Urothelium cell line (cell line): Measurements from ENCODE around the gene ENOX1.

Source experiments
- DNase-seq: peaks from one replicate; pipeline ENCODE4 v3.0.0; 2011; ENCODE audit warnings: low spot score, mixed read lengths
- FAIRE-seq: peaks from 2 replicates; lab custom pipeline; 2011; peaks lifted over from hg19 to GRCh38; lab: Jason Lieb, UNC

Gene ENOX1

DNA sequence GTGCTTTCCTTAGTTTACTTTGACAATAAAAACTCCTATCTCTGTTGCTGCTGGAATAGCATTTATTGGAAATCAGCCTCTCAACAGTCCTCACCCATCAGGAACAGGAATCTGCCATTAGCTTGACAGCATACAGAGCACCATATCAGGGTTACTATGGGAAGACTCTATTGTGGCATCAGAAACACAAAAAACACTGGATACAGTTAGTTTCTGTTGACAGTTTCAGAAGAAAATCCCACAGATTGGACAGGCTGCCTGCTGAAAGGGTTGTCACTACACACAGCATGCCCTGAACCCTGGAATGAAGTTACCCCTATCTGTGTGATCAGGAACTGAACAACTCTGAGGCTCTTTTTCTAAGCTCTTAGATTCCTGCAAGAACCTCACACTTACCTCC, 172.7 kb downstream of the ENOX1 start:
- DNase-seq (no peak), FAIRE-seq (no peak)

DNA sequence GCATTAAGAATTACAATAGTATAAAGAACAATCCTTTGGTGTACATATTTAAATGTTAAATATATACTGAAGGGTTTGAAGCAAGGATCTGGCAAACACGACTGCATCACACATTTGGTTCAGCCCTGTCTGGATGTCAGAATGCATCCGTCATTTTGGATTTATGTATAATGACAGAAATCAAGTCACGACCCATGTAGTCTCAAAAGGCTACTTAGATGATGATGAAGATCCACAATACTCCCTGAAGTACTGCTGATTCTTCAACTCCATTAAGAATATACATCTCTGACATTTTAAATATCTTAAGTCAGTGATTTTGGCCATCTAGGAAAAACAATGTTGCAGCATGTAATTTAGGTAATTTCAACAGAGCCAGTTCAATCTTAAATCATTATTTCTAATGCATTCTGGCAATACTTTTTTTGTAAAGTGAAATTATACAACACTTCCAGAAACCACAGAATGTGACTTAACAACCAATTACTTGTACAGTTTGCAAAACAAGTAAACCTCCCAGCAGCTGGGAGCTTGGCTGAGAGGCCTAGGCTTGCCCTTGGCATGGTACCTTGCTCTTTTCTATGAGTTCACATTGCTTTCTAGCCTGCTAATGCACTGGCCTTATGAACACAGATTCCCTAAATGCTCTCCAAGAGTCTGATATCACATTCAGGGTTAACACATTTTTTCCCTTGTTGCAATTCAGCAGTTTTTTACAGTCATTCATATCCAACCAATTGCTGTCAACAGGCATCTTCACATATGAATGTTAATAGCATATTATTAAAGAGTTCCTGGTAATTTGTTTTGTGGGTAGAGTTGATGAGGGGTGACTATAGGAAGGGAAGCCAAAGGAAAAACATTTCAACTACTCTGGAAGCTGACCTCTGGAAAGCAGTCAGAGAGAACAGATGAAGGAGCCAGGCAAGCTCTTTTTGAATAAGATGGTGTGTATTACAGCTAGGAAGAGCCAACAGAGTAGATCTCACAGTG, 175.2 kb downstream of the ENOX1 start:
- FAIRE-seq (no peak), DNase-seq (no peak)

DNA sequence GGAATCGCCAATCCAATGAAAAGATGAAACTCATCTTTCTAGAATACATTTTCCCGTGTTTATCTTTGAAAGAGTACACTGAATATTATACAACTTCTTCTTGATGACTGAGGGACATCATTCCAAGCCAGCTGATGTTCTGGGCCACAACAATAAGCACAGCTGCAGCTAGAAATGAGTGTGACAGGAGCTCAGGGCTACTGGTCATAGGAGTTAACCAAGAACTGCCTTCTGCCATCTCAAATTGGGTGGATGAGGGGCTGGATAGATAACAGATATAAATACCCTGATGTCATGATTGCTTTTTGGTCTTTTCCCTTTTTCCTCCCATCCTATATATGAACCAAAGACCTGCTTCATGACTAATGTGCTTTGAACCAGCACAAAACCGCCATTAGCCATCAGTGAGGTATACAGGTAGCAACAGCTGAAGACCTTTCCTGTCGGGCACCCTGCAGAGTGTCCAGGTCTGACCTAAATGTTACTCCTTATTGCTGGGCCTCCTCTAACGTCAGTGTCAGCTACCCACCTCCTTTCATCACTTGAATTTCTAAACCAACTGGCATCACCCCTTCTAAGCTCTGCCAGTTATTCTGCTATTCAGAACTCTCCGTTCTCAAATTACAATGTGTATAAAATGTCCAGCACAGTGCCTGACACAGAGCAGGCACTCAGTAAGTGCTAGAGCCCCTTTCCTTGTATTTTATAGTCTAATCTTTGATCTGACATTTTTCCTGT, 178.2 kb downstream of the ENOX1 start:
- FAIRE-seq (no peak), DNase-seq (no peak)

DNA sequence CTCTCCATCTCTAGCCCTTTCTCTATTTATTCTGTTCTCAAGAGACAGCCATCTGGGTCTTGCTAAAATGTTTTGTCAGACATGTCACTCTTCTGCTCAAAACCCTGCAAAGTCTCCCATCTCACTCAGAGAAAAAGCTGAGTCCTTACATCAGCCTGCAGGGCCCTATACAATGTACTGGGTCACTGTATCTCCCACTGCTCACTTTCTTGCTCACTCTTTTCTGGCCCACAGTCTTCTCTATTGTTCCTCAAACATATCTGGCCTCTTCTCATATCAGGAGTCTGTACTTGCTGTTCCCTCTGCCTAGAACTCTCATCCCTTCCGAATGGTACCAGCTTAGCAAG, 189.2 kb downstream of the ENOX1 start:
- FAIRE-seq = no peak
- DNase-seq = no peak

DNA sequence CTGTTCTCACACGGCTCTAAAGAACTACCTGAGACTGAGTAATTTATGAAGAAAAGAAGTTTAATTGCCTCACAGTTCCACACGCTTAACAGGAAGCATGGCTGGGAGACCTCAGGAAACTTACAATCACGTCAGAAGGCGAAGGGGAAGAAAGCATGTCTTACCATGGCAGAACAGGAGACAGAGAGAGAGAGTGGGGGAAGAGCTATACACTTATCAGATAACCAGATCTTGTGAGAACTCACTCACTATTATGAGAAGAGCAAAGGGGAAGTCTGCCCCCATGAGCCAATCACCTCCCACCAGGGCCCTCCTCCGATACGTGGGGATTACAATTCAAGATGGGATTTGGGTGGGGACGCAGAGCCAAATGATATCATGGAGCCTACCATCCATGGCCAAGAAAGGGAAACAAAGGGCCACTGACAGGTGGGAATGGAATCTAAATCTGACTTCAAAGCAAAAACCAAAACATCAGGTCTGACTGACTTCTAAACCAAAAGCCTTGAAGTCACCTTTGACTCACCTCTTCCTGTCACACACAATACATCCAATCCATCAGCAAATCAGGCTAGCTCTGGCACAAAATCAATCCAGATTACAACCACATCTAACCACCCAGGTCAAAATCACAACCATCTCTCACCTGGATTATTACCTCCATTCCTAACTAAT, 189.7 kb downstream of the ENOX1 start:
- no peak for DNase-seq
- no peak for FAIRE-seq

DNA sequence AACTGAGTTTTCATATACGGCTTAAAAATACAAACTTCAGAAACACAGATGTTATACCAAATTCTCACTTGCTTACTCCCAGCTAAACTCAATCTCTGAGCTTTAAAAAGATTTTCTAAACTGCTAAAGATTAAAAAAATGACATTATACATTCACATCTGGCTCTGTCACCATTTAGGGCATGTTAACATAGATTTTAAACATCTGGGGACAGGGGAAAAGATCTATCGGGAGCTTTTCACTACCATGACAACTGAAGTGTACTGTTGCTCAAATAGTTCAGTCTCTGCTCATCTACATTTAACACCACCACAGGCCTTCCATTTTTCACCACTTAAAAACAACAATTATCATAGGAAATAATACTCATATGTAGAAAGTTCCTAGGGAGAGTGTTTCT, 190.8 kb downstream of the ENOX1 start:
- no peak for DNase-seq
- no peak for FAIRE-seq

DNA sequence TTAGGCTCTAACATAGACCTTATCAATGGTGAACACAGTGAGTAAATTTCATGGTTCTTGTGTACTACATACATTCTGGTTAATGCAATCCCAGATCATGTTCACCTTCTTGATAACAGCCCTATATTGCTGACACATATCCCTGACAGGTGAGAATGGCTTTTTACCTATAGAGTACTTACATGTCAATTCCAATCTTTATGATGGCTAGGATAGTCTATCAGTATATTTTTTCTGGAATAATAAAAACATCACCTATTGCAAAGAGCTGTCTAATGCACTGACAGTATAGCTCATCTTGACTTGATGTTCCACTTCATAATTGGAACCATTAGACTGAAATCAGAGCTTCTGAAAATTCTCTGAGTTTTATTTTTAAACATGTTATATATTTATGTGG, 199.4 kb downstream of the ENOX1 start:
- FAIRE-seq = no peak
- no peak for DNase-seq

DNA sequence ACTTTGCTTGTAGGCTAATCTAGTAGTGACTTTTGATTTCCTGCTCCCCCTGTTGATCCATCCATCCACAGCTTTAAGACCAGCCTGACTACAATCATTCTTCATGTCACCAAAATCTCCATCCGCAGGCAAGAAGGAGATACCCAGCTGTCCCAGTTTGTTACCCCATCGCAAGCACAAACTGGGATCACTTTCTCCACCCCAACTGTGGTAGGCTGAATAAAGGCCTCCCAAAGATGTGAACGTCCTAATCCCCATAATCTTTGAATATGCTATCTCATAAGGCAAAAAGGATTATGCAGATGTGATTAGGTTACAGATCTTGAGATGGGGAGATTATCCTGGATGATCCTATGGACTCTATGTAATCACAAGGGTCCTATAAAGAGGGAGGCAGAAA, 202.0 kb downstream of the ENOX1 start:
- FAIRE-seq (no peak), DNase-seq (no peak)

DNA sequence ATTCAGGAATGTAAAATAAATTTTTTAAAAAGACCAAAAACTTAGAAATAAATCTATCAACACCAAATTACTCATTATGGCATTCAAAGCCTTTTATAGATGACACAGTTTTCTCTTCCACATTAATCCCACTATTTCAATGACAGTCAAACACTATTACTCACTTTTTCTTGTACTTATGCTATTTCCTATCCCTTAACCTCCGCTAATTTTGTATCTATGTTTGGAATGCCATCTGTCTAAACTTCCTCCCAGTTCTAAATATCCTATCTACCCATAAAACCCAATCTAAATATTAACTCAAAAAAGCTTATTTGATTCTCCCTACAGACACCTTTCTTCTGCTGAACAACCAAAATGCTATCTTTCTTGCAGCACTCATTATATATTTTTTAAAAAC, 203.5 kb downstream of the ENOX1 start:
- DNase-seq = no peak
- FAIRE-seq = no peak

DNA sequence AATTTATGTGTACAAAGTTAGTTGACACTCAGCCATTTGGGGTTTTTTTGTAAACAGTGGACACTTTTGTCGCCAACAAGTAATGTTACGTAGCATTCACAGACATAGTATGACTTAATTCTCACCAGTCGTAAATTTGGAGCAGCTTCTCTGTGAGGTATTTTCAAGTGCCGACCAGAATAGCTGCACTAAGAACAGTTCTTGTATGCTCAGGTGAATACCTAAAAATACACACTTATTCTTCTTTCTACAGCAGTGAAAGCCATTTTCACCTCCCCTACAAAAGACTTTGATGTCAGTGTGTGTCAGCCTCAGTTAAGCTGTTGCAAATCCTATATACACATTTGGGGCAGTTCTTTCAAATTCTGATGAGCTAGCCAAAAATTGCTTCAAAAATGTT, 206.5 kb downstream of the ENOX1 start:
- DNase-seq (no peak), FAIRE-seq (no peak)

DNA sequence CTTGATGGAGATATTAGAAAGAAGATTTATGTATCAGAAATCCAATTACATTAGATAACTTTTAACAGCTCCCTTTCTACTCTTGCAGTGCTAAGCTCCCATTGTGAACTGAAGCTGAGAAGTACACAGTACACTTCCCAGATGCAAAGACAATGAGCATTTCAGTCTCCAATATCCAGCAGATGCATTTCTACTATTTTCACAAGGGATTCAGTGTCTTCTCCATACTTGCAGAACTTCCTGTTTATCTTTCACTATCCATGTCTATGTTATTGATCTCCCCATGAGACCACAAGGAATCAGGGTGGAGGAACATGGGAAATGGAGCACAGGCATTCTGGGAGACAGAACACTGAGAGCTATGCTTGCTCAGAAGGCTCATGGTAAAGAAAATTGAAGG, 207.5 kb downstream of the ENOX1 start:
- FAIRE-seq (no peak), DNase-seq (no peak)

DNA sequence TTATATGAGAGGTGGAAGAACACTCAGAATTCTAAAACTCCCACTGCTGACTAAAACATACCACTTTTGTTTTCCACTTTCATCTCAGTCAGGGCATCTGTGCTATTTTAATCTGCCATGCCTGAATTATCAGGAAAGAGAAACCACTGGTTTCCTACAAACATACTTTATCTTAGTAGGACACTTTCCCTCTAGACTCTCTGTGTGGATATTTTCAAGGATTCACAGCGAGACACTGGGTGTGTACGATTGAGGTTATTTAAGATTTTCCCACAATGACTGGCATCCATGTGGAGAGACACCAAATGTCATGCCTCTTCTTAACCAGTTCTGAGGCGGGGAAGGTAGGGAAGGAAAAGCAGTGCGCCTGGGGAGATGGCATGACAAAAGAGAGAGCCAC, 212.2 kb downstream of the ENOX1 start:
- DNase-seq (no peak), FAIRE-seq (no peak)

DNA sequence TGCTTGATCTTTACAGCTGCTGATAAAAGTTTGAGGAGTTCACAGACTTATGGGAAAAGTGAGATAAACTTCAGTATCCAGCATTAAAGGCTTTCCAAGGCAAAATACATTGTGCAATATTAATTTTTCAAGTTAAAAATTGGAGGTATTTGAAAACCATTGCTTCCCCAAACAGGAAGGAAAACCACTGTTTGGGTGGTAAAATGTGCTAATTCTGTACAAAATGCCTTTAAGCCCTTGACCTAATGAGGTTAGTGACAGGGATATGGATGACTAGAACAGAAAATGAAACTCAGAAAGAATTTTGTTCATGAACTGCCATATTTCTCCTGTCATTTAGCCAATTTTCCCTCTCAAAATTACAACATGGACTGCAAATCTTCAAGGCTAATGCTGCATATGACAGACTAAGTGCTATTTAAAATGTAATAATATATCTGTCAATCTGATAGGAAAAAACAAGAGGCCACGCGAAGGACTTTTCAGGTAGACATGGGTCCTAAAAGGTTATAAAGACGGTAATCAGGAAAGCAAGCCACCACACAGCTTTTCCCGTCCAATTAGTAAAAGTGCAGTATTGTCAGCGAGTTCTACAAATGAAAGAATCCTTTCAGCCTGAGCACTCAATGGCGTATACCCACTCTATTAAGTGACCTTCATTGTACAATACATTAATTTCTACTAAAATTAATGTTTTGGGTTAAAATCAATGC, 212.8 kb downstream of the ENOX1 start:
- DNase-seq (no peak), FAIRE-seq (no peak)

DNA sequence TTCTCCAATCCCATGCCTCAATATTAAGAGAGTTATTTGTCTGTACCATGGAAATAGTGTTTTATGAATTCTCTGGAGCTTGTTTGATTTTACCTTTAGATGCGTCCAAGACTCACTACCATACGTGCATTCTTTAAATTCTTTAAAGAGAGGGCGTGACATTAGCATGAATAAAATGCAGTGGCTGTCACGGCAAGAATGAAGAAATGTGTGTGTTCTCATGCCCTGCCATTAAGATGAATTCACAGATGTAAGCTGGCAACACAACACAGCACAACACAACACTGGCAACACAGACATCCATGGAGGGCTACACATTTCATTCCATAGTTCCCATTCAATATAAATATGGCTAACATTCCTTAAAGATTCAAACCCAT, 213.4 kb downstream of the ENOX1 start:
- DNase-seq (peak; percentile 10), FAIRE-seq (no peak)

DNA sequence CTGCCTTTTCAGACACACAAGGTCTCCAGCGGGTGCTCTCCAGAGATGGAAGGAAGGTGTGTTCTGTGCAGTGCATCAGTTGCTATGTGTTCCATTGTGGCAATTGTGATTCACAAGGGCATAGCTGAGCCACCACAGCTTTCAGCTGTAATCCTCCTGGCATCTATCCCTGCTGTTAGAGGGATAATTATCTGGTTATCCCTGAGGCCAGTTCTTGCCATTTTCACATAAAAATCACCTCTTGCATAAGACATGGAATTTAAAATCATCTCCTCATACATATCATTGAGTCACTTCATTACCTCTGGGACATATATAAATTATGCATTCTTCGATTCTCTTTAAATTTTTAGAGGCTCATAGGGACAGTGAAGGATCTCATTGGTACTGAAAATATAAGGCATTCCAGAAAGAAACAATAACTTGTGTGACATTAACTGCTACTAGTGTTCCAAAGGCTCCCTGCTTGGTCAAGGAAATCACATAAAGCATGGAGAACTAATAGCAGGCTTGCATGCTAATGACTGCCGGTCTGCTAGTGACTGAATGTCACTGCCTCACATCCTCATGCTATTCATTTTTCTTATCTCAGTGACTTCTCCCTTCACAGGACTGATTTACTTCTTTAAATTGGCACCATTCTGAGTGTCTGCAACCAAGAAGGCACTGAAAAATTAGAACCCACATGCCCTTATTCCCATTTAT, 214.0 kb downstream of the ENOX1 start:
- FAIRE-seq (no peak), DNase-seq (peak; percentile 5)

DNA sequence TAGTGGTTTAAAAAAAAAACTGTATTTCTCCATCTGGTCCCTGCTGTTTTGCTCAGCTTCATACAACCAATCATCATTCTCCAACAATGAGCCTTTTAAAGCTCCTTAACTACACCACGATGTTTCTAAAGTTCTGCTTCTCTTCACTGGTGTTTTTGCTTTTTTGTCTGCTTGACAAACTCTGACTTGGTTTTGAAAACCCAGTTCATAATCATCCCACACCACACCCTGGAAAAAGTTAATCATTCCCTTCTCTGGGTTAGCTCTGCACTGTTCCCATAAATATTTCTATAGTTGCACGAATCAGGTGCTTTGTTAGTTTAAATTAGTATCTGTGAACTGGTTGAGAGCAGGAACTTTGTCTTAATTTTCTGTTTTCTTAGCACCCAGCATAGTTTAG, 217.1 kb downstream of the ENOX1 start:
- DNase-seq (no peak), FAIRE-seq (no peak)

DNA sequence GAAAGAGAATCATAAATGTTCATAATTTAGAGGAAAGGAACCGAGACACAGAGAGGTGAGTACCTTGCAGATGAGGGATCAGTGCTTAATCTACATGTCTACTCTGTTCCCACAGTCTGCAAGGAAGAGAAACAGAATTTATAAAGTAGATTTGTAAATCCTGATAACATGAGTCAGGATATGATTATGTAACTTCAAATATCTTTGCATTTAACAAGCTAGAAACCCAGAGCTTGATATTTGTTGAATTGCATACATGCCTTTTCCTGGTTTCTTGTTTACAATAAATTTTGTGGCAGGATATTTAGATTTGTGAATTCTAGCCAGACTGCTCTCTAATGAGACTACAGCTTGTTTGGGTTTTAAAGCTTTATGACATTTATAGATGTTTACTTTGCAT, 219.2 kb downstream of the ENOX1 start:
- no peak for DNase-seq
- FAIRE-seq = no peak

DNA sequence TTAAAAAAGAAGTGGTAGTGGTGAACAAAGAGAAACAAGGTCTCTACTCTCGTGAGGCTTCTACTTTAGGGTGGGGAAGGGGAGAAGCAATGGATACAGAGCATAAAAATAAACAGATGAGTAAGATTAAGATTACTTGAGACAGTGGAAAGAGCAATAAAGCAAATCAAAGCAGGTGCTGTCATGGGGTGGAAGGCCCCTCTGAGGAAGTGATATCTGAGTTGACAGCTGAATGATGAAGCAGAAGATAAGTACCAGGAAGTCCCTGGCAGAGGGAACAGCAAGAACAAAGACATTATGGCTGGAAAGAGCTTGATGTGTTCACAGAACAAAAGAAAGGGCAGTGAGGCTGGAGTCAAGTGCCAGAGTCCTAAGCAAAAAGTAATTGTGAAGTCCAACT, 221.8 kb downstream of the ENOX1 start:
- DNase-seq (no peak), FAIRE-seq (no peak)

DNA sequence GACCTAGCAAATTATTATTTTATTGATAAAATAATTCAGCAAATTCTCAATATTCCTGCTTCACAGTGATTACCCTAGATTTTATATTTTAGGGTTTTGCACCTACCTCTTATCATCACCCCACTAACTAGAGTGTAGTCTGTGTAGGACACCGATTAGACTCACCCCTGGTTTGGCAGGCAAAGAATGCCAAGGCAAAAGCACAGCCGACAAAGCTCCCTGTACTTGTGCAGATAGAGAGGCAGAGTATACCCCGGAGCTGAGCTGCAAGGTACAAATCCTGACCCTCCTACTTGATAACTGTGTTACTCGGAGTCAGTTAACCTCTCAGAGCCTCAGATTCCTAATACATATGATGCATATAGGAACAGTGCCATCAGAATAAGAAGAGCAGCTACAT, 225.7 kb downstream of the ENOX1 start:
- DNase-seq = no peak
- no peak for FAIRE-seq

DNA sequence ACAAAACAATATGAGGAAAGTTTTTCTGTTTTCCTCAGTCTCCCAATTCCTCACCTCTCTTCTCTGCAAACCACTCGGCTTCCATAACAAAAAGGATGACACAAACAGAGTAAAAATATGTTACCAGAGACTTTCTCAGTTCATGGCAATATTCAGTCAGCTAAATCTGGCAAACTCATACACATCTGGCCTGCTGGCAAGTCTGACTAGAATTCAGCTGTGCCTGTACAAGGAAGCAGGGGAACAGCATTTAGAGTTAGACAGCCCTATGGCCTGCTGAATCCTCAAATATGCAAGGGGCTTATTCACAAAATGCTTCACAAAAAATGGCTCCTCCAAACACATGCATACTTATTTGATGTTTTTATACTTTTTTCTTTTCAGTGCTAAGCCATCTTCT, 227.8 kb downstream of the ENOX1 start:
- FAIRE-seq (no peak), DNase-seq (no peak)

DNA sequence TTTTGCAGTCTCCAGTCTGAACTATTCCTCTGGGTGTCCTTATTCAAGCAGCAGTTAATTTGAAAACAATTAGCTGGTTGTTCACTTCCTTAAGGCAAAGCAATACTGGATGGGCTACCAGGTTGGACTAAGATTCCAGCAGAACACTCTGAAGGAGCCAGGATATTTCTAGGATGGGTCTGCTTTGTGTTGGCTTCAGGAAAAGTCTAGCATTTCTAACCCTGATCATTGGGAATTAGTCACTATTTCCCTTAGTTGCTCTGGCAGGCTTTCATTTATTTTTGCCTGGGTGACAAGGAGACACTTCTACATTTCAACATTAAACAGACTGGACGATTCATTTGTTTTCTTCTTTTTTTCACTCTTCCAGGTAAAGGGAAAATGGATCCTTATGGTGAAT, 228.4 kb downstream of the ENOX1 start:
- no peak for DNase-seq
- FAIRE-seq = no peak
